GM23338 (cell line): Measurements from ENCODE around the gene ARF5. TPM values are rescaled to one million over a fixed set of nuclear protein-coding genes. Genes with fewer than 3 reads are reported as not detected.

ENCODE experiments used
- ATAC-seq: fragments of 200-7000 bp; cut with Tn5 transposase; 3 replicates; pipeline ENCODE4 v1.9.1; 2020
- DNase-seq: peaks from one replicate; pipeline ENCODE4 v3.0.0-alpha.2; 2015; ENCODE audit warnings: low spot score
- H2AFZ ChIP-seq: fragments of 200-600 bp; sonication (generic); 2 replicates; pipeline ENCODE4 v1.8.0; 2016; ENCODE audit warnings: antibody characterized with exemption, mild to moderate bottlenecking, moderate library complexity
- H3F3A ChIP-seq: fragments of 200-600 bp; sonication (generic); replicated peaks from 2 replicates; pipeline ENCODE4 v1.8.0; 2017; ENCODE audit warnings: antibody characterized with exemption, mixed run types, low read depth
- H3K27ac ChIP-seq: fragments of 200-600 bp; sonication (generic); 2 replicates; pipeline ENCODE4 v1.6.1; 2016; ENCODE audit warnings: low read depth
- H3K27me3 ChIP-seq: fragments of 200-600 bp; sonication (generic); 2 replicates; pipeline ENCODE4 v1.8.0; 2016; ENCODE audit warnings: mild to moderate bottlenecking, mixed run types, moderate library complexity; ENCODE audit not compliant: insufficient read depth
- H3K36me3 ChIP-seq: fragments of 200-600 bp; sonication (generic); 2 replicates; pipeline ENCODE4 v1.8.0; 2016; ENCODE audit warnings: mild to moderate bottlenecking; ENCODE audit not compliant: insufficient read depth
- H3K4me1 ChIP-seq: fragments of 200-600 bp; sonication (generic); 2 replicates; pipeline ENCODE4 v1.8.0; 2016; ENCODE audit warnings: mild to moderate bottlenecking, moderate library complexity; ENCODE audit not compliant: insufficient read depth
- H3K4me2 ChIP-seq: fragments of 200-600 bp; sonication (generic); 2 replicates; pipeline ENCODE4 v1.7.1; 2017; ENCODE audit warnings: mixed run types
- H3K4me3 ChIP-seq: fragments of 200-600 bp; sonication (generic); 2 replicates; pipeline ENCODE4 v1.6.1; 2016; ENCODE audit warnings: mixed run types
- H3K79me2 ChIP-seq: fragments of 200-600 bp; sonication (generic); replicated peaks from 2 replicates; pipeline ENCODE4 v1.8.0; 2017; ENCODE audit warnings: mild to moderate bottlenecking; ENCODE audit not compliant: insufficient read depth
- H3K9me2 ChIP-seq: fragments of 200-600 bp; sonication (generic); 2 replicates; pipeline ENCODE4 v1.8.0; 2017; ENCODE audit not compliant: insufficient read depth
- H4K20me1 ChIP-seq: fragments of 200-600 bp; sonication (generic); replicated peaks from 2 replicates; pipeline ENCODE4 v1.8.0; 2017; ENCODE audit warnings: mild to moderate bottlenecking; ENCODE audit not compliant: insufficient read depth
- H3K27ac Mint-ChIP-seq: 2 replicates; pipeline ENCODE4 v1.8.0; 2020; ENCODE audit warnings: inconsistent platforms, mild to moderate bottlenecking, moderate library complexity, mixed read lengths
- H3K27me3 Mint-ChIP-seq: 3 replicates; pipeline ENCODE4 v1.8.0; 2022; ENCODE audit warnings: low read depth, mild to moderate bottlenecking, moderate library complexity, mixed read lengths, inconsistent platforms; ENCODE audit not compliant: insufficient read depth, poor library complexity
- H3K36me3 Mint-ChIP-seq: 3 replicates; pipeline ENCODE4 v1.8.0; 2021; ENCODE audit warnings: low read depth, mild to moderate bottlenecking, inconsistent platforms, moderate library complexity, mixed read lengths
- H3K4me1 Mint-ChIP-seq: 3 replicates; pipeline ENCODE4 v1.8.0; 2020; ENCODE audit warnings: mild to moderate bottlenecking, inconsistent platforms, mixed read lengths
- H3K4me3 Mint-ChIP-seq: 3 replicates; pipeline ENCODE4 v1.8.0; 2021; ENCODE audit warnings: moderate library complexity, mild to moderate bottlenecking, inconsistent platforms, mixed read lengths
- H3K9me3 Mint-ChIP-seq: 3 replicates; pipeline ENCODE4 v1.8.0; 2020; ENCODE audit warnings: moderate library complexity, mild to moderate bottlenecking, inconsistent platforms, mixed read lengths
- CREB1 ChIP-seq: fragments of 250-450 bp; sonication (Bioruptor Pico); IDR thresholded peaks from 2 replicates; pipeline ENCODE4 v1.5.0; 2020; ENCODE audit warnings: low read depth, mild to moderate bottlenecking, moderate library complexity
- EZH2 ChIP-seq: fragments of 200-600 bp; sonication (generic); IDR thresholded peaks from one replicate; pipeline ENCODE4 v1.8.0; 2017; ENCODE audit warnings: antibody characterized with exemption, mild to moderate bottlenecking, low read depth; ENCODE audit not compliant: unreplicated experiment
- EZH2phosphoT487 ChIP-seq: fragments of 200-600 bp; sonication (generic); IDR thresholded peaks from one replicate; pipeline ENCODE4 v1.8.1; 2018; ENCODE audit warnings: antibody characterized with exemption; ENCODE audit not compliant: unreplicated experiment
- JUNB ChIP-seq: IDR thresholded peaks from one replicate; pipeline ENCODE4 v1.6.1; 2016; ENCODE audit warnings: antibody characterized with exemption; ENCODE audit not compliant: unreplicated experiment
- NANOG ChIP-seq: IDR thresholded peaks from 2 replicates; pipeline ENCODE4 v1.6.1; 2016; ENCODE audit warnings: antibody characterized with exemption, borderline replicate concordance
- POLR2AphosphoS5 ChIP-seq: IDR thresholded peaks from 2 replicates; pipeline ENCODE4 v1.6.1; 2016; ENCODE audit warnings: antibody characterized with exemption, low read depth
- STAT1 ChIP-seq: IDR thresholded peaks from one replicate; pipeline ENCODE4 v1.6.1; 2016; ENCODE audit warnings: antibody characterized with exemption; ENCODE audit not compliant: unreplicated experiment
- ZNF114 ChIP-seq: fragments of 250-450 bp; sonication (Bioruptor Pico); IDR thresholded peaks from 2 replicates; pipeline ENCODE4 v1.5.0; 2020; ENCODE audit warnings: mild to moderate bottlenecking, moderate library complexity
- ZNF331 ChIP-seq: fragments of 250-450 bp; sonication (Bioruptor Pico); IDR thresholded peaks from 2 replicates; pipeline ENCODE4 v1.5.0; 2020; ENCODE audit warnings: low read depth, mild to moderate bottlenecking, moderate library complexity
- polyA plus RNA-seq: library from polyadenylated mRNA; unstranded; fragments of >200 nt; fragmentation: Nextera tagmentation; extraction: Ambion mirVana; gene quantifications from 2 replicates; pipeline ENCODE4 v1.2.1, GENCODE V29; 2016
- total RNA-seq: library from RNA; depleted of rRNA; stranded (reverse); fragments of >200 nt; shearing (Covaris generic); gene quantifications from 2 replicates; pipeline ENCODE4 v1.2.3, GENCODE V29; 2014
- TF ChIP-seq, protein P1 (sequence below): IDR thresholded peaks from one replicate; pipeline ENCODE4 v1.6.1; 2018; ENCODE audit warnings: antibody characterized with exemption; ENCODE audit not compliant: unreplicated experiment
- TF ChIP-seq, protein P2 (sequence below): IDR thresholded peaks from 2 replicates; pipeline ENCODE4 v1.6.1; 2016; ENCODE audit warnings: antibody characterized with exemption
- TF ChIP-seq, protein P3 (sequence below): fragments of 250-450 bp; sonication (Bioruptor Pico); IDR thresholded peaks from 2 replicates; pipeline ENCODE4 v1.5.0; 2020; ENCODE audit warnings: mild to moderate bottlenecking, moderate library complexity
- TF ChIP-seq, protein P4 (sequence below), 2 experiments: fragments of 200-600 bp in 1 of 2; sonication (generic) in 1 of 2; conservative IDR thresholded peaks; 2 replicates each; pipeline versions ENCODE4 v1.5.1 to v1.6.1; 2016 to 2017; ENCODE audit warnings: antibody characterized with exemption in 2 of 2, low read depth in 2 of 2, mild to moderate bottlenecking in 2 of 2, moderate library complexity in 1 of 2

ARF5 gene
- total and polyA plus RNA-seq, 2 experiments from 2014 or later = 196 to 201 TPM

DNA sequence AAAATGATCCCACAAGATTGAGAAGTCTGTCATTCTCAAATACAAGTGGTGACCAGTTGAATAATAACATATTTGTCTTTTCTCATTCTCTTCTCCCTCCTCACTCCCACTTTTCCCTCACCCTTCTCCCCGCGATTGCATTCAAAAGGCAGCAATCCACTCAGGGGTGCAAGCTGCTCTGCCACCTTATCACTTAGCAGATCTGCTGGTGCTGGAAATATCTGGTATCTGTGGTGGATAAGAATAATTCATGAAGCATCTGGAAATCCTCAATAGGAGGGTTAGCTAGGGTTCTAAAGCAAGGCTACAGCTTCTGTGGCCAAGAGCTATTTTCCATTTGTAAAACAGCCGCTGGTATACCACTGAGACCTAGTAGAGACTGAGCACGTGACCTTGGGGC, 46.7 kb upstream of the ARF5 start:
- H3K27me3 Mint-ChIP-seq = peaks cover 13% of the 10 kb centered on the region
- peaks cover 25% of the 10 kb centered on the region for H3K9me3 Mint-ChIP-seq

More for the DNA sequence above, 46.7 kb upstream of the ARF5 start:
- Histone ChIP-seq H4K20me1 (no peaks in the 10 kb centered on the region), H3K4me1 (0 out of 2 replicates have a peak, but pooled peaks cover 5% of the 10 kb centered on the region), H3K27ac (no peak overlapping the region), H2AFZ (no peak overlapping the region), H3K9me2 (no peaks in the 10 kb centered on the region), H3K36me3 (no peaks in the 10 kb centered on the region; the same call in 1 of the 2 replicates), H3K4me2 (no peak overlapping the region), H3K27me3 (peaks cover 24% of the 10 kb centered on the region), H3K4me3 (no peak overlapping the region), H3K79me2 (no peaks in the 10 kb centered on the region), H3F3A (no peaks in the 10 kb centered on the region)
- peaks cover under 1% of the 10 kb centered on the region for H3K36me3 Mint-ChIP-seq
- no peak overlapping the region for H3K4me3 Mint-ChIP-seq
- no peak for ATAC-seq
- no peak for DNase-seq
- H3K4me1 Mint-ChIP-seq = peaks cover 8% of the 10 kb centered on the region
- TF ChIP-seq EZH2phosphoT487 (no peak), CREB1 (CRISPR knock-in tag) (no peak), JUNB (no peak), STAT1 (no peak), ZNF114 (CRISPR knock-in tag) (no peak), POLR2AphosphoS5 (no peak), NANOG (no peak), ZNF331 (CRISPR knock-in tag) (no peak), EZH2 (no peak)
- TF ChIP-seq, protein P1, sequence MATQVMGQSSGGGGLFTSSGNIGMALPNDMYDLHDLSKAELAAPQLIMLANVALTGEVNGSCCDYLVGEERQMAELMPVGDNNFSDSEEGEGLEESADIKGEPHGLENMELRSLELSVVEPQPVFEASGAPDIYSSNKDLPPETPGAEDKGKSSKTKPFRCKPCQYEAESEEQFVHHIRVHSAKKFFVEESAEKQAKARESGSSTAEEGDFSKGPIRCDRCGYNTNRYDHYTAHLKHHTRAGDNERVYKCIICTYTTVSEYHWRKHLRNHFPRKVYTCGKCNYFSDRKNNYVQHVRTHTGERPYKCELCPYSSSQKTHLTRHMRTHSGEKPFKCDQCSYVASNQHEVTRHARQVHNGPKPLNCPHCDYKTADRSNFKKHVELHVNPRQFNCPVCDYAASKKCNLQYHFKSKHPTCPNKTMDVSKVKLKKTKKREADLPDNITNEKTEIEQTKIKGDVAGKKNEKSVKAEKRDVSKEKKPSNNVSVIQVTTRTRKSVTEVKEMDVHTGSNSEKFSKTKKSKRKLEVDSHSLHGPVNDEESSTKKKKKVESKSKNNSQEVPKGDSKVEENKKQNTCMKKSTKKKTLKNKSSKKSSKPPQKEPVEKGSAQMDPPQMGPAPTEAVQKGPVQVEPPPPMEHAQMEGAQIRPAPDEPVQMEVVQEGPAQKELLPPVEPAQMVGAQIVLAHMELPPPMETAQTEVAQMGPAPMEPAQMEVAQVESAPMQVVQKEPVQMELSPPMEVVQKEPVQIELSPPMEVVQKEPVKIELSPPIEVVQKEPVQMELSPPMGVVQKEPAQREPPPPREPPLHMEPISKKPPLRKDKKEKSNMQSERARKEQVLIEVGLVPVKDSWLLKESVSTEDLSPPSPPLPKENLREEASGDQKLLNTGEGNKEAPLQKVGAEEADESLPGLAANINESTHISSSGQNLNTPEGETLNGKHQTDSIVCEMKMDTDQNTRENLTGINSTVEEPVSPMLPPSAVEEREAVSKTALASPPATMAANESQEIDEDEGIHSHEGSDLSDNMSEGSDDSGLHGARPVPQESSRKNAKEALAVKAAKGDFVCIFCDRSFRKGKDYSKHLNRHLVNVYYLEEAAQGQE = no peak
- TF ChIP-seq, protein P2, sequence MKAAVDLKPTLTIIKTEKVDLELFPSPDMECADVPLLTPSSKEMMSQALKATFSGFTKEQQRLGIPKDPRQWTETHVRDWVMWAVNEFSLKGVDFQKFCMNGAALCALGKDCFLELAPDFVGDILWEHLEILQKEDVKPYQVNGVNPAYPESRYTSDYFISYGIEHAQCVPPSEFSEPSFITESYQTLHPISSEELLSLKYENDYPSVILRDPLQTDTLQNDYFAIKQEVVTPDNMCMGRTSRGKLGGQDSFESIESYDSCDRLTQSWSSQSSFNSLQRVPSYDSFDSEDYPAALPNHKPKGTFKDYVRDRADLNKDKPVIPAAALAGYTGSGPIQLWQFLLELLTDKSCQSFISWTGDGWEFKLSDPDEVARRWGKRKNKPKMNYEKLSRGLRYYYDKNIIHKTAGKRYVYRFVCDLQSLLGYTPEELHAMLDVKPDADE = no peak
- TF ChIP-seq, protein P3, sequence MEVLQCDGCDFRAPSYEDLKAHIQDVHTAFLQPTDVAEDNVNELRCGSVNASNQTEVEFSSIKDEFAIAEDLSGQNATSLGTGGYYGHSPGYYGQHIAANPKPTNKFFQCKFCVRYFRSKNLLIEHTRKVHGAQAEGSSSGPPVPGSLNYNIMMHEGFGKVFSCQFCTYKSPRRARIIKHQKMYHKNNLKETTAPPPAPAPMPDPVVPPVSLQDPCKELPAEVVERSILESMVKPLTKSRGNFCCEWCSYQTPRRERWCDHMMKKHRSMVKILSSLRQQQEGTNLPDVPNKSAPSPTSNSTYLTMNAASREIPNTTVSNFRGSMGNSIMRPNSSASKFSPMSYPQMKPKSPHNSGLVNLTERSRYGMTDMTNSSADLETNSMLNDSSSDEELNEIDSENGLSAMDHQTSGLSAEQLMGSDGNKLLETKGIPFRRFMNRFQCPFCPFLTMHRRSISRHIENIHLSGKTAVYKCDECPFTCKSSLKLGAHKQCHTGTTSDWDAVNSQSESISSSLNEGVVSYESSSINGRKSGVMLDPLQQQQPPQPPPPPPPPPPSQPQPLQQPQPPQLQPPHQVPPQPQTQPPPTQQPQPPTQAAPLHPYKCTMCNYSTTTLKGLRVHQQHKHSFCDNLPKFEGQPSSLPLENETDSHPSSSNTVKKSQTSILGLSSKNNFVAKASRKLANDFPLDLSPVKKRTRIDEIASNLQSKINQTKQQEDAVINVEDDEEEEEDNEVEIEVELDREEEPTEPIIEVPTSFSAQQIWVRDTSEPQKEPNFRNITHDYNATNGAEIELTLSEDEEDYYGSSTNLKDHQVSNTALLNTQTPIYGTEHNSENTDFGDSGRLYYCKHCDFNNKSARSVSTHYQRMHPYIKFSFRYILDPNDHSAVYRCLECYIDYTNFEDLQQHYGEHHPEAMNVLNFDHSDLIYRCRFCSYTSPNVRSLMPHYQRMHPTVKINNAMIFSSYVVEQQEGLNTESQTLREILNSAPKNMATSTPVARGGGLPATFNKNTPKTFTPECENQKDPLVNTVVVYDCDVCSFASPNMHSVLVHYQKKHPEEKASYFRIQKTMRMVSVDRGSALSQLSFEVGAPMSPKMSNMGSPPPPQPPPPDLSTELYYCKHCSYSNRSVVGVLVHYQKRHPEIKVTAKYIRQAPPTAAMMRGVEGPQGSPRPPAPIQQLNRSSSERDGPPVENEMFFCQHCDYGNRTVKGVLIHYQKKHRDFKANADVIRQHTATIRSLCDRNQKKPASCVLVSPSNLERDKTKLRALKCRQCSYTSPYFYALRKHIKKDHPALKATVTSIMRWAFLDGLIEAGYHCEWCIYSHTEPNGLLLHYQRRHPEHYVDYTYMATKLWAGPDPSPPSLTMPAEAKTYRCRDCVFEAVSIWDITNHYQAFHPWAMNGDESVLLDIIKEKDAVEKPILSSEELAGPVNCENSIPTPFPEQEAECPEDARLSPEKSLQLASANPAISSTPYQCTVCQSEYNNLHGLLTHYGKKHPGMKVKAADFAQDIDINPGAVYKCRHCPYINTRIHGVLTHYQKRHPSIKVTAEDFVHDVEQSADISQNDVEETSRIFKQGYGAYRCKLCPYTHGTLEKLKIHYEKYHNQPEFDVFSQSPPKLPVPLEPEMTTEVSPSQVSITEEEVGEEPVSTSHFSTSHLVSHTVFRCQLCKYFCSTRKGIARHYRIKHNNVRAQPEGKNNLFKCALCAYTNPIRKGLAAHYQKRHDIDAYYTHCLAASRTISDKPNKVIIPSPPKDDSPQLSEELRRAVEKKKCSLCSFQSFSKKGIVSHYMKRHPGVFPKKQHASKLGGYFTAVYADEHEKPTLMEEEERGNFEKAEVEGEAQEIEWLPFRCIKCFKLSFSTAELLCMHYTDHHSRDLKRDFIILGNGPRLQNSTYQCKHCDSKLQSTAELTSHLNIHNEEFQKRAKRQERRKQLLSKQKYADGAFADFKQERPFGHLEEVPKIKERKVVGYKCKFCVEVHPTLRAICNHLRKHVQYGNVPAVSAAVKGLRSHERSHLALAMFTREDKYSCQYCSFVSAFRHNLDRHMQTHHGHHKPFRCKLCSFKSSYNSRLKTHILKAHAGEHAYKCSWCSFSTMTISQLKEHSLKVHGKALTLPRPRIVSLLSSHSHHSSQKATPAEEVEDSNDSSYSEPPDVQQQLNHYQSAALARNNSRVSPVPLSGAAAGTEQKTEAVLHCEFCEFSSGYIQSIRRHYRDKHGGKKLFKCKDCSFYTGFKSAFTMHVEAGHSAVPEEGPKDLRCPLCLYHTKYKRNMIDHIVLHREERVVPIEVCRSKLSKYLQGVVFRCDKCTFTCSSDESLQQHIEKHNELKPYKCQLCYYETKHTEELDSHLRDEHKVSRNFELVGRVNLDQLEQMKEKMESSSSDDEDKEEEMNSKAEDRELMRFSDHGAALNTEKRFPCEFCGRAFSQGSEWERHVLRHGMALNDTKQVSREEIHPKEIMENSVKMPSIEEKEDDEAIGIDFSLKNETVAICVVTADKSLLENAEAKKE = no peak
- TF ChIP-seq, protein P4, sequence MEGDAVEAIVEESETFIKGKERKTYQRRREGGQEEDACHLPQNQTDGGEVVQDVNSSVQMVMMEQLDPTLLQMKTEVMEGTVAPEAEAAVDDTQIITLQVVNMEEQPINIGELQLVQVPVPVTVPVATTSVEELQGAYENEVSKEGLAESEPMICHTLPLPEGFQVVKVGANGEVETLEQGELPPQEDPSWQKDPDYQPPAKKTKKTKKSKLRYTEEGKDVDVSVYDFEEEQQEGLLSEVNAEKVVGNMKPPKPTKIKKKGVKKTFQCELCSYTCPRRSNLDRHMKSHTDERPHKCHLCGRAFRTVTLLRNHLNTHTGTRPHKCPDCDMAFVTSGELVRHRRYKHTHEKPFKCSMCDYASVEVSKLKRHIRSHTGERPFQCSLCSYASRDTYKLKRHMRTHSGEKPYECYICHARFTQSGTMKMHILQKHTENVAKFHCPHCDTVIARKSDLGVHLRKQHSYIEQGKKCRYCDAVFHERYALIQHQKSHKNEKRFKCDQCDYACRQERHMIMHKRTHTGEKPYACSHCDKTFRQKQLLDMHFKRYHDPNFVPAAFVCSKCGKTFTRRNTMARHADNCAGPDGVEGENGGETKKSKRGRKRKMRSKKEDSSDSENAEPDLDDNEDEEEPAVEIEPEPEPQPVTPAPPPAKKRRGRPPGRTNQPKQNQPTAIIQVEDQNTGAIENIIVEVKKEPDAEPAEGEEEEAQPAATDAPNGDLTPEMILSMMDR (conservative IDR thresholded peaks at IDR 0.05; ENCODE audit: low read depth in 2 of 2) = no peak
- H3K27ac Mint-ChIP-seq = no peak overlapping the region
